GM10266 (cell line): ENCODE measurements around the gene TRIM72.

Source experiments
- DNase-seq: peaks from one replicate; pipeline ENCODE4 v3.0.0; 2012; ENCODE audit errors: extremely low spot score
- TF ChIP-seq, protein P1 (sequence below): IDR thresholded peaks from 2 replicates; pipeline ENCODE4 v1.5.1; 2012; ENCODE audit warnings: mild to moderate bottlenecking, low read depth; ENCODE audit not compliant: control insufficient read depth, insufficient read depth; ENCODE audit errors: missing control alignments

TRIM72 gene

DNA sequence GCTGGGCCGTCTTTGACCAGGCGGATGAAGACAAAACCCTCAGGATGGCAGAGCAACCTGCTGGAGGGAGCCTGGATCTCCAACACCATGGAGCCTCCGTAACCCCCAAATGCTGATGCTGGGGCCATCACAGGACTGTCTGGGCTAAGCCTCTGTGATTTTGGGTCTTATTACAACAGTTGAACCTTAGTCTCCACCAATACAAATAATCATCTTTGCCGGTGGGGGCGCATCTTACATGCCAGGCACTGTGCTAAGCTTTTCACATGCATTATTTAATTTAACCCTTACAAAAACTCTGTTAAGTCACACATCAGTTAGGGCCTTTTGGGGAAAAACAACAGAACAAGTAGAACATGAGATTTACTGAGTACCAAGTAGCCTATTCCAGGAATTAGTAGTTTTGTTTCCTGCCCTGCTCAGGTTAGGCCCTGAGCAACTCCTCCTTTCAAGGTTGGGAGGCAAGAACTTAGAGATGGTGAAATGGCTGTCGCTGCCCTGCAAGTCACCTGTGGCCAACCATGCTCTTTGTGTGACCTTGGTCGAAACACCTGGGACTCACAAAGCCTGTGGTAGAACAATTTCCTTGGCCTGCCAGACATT lies 37.0 kb downstream of the TRIM72 start:
- DNase-seq, result no peak
- TF ChIP-seq, protein P1, sequence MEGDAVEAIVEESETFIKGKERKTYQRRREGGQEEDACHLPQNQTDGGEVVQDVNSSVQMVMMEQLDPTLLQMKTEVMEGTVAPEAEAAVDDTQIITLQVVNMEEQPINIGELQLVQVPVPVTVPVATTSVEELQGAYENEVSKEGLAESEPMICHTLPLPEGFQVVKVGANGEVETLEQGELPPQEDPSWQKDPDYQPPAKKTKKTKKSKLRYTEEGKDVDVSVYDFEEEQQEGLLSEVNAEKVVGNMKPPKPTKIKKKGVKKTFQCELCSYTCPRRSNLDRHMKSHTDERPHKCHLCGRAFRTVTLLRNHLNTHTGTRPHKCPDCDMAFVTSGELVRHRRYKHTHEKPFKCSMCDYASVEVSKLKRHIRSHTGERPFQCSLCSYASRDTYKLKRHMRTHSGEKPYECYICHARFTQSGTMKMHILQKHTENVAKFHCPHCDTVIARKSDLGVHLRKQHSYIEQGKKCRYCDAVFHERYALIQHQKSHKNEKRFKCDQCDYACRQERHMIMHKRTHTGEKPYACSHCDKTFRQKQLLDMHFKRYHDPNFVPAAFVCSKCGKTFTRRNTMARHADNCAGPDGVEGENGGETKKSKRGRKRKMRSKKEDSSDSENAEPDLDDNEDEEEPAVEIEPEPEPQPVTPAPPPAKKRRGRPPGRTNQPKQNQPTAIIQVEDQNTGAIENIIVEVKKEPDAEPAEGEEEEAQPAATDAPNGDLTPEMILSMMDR, result no peak

DNA sequence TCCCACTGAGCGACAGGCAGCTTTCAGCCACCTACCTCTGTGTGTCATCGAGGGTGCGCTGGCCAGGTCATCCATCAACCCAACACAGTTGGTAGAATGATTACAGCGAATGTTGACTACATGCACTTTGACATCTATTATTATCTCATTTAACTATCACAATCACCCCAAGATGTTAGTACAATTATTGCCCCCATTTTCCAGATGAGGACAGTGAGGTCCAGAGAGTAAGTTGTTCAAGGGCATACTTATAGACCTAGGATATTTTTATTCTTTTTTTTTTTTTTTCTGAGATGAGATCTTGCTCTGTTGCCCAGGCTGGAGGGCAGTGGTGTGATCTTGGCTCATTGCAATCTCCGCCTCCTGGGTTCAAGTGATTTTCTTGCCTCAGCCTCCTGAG lies 37.5 kb downstream of the TRIM72 start:
- TF ChIP-seq, protein P1, result no peak
- no peak for DNase-seq

DNA sequence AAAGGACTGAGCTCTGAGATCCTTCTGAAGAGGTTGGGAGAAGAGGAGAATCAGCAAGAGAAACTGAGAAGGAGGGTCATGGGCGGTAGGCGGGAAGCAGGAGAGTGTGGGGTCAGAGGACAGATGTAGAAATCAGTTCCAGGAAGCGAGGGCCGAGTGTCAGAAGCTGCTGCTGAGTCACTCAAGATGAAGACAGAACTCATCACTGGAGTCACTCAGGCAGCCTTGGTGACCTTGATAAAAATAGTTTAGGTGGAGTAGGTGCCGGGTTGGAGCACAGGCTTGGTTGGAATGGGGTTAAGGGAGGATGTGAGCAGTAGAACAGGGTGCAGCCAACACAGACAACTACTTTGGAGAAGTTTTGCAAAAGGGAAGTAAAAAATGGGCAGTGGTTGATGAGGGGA lies 39.7 kb downstream of the TRIM72 start:
- DNase-seq, result peak; percentile 7
- TF ChIP-seq, protein P1, result no peak

GRCh38 chr16:31256466-31256865 lies 42.5 kb downstream of the TRIM72 start:
- DNase-seq, result no peak
- TF ChIP-seq, protein P1, result no peak

- TF ChIP-seq, protein P1, result no peak
- DNase-seq, result no peak
These were observed 44.4 kb downstream of the TRIM72 start for GRCh38 chr16:31258366-31258765.

- DNase-seq, result no peak
- TF ChIP-seq, protein P1, result no peak
These were observed 46.4 kb downstream of the TRIM72 start for GRCh38 chr16:31260136-31260931.

DNA sequence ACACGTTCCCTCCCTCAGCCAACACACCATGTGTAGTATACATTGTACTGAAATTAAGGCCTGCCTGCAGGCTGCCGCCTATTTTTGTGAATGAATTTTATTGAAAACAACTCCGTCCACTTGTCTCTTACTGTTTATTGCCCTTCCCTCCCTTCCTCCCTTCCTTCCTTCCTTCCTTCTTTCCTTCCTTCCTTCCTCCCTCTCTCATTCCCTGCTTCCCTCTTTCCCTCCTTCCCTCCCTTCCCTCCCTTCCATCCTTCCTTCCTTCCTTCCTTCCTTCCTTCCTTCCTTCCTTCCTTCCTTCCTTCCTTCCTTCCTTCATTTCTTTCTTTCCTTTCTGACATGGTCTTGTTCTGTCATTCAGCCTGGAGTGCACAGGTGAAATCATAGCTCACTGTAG lies 48.2 kb downstream of the TRIM72 start:
- TF ChIP-seq, protein P1, result no peak
- DNase-seq, result no peak
